ENCODE results near the gene RGL1. TPM values are rescaled to one million over a fixed set of nuclear protein-coding genes. Genes with fewer than 3 reads are reported as not detected.

RGL1 gene
- 33.1 and 33.9 TPM in 2 replicates for total RNA-seq

GRCh38 chr1:183804916-183805841 is at the start of gene RGL1:
TSS of gene RGL1 (plus strand) at chr1:183805120. CDS start at chr1:183805298, 178 bp downstream.

Other genes starting within 250 kb of the RGL1 start
- gene NCF2, start 214.7 kb upstream of the RGL1 start, total RNA-seq = under 0.01 and 0.18 TPM in 2 replicates
- gene ARPC5, start 169.3 kb upstream of the RGL1 start, total RNA-seq = 160 and 211 TPM in 2 replicates
- gene APOBEC4, start 151.8 kb upstream of the RGL1 start, total RNA-seq = not detected in 2 replicates
- gene COLGALT2, start 232.6 kb downstream of the RGL1 start, total RNA-seq = 0.57 and 0.83 TPM in 2 replicates
- gene TSEN15, start 246.6 kb downstream of the RGL1 start, total RNA-seq = 23.4 and 32.3 TPM in 2 replicates